ENCODE data around the gene GALNT15. TPM values are rescaled to one million over a fixed set of nuclear protein-coding genes. Genes with fewer than 3 reads are reported as not detected.

The GALNT15 gene
- total and polyA plus RNA-seq, 2 donors (not counting 3 experiments of a cell fraction or from before 2014, with no cell fraction given) = 0.87 to 5.4 TPM

DNA sequence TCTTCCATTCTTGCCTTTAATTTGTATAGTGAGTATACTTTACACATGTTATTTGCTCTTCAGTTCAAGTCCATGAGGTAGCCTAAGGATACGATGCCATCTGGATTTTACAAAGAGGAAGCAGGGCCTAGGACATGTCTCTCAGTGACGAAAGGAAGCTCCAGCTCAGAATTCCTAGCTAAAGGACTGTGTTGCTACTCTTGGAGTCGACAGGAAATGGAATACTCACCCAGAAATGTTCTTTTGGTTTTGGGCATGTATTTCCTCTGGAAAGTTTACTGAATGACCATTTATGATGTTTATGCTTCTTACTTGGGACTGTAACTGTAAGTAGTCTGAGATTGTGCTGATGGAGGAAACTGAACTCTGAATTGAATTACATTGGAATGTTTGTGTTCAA lies 103.0 kb downstream of the GALNT15 start:
- no peak overlapping the region for H3K9ac ChIP-seq (replicated peaks; ENCODE audit: extremely low read depth, insufficient read depth, low read length)
- ChIA-PET CTCF (interaction anchor here (0.8 to 2.0 kb wide), 4 partner anchors 9 to 273 kb away, joined by 3 to 18 read pairs (median 10); no protein-coding TSS in a partner anchor), POLR2A (no interaction called here)
- H3K9me1 ChIP-seq (replicated peaks; ENCODE audit: control insufficient read depth, extremely low read depth, insufficient read depth, low read length) = no peaks in the 10 kb centered on the region
- peak overlapping the region; percentile 50 for H3K27ac ChIP-seq (ENCODE audit: insufficient read depth, low read depth, low read length)
- no peaks in the 10 kb centered on the region for H3K36me3 ChIP-seq (ENCODE audit: control insufficient read depth in 2 of 2, extremely low read depth in 1 of 2, insufficient read depth in 2 of 2, low read length in 2 of 2)
- peak overlapping the region; percentile 19 for H2AFZ ChIP-seq (ENCODE audit: low read depth, low read length)
- H3K4me3 ChIP-seq (replicated peaks in 1 of 3; ENCODE audit: insufficient read depth in 1 of 3, low read depth in 1 of 3, low read length in 3 of 3) = no peak overlapping the region
- H3K4me2 ChIP-seq (ENCODE audit: insufficient read depth, low read length) = peak overlapping the region; percentile 31
- H3K27me3 ChIP-seq (ENCODE audit: control insufficient read depth in 2 of 2, insufficient read depth in 2 of 2, low read length in 2 of 2) = no peaks in the 10 kb centered on the region
- peak; percentile 30 for DNase-seq (ENCODE audit: low read depth, low spot score)
- H4K20me1 ChIP-seq (replicated peaks; ENCODE audit: control insufficient read depth, extremely low read depth, insufficient read depth, low read length) = no peaks in the 10 kb centered on the region
- no peaks in the 10 kb centered on the region for H3K79me2 ChIP-seq (ENCODE audit: control insufficient read depth, insufficient read depth, low read length)
- FAIRE-seq = peak; percentile 82
- TF ChIP-seq, protein P1, sequence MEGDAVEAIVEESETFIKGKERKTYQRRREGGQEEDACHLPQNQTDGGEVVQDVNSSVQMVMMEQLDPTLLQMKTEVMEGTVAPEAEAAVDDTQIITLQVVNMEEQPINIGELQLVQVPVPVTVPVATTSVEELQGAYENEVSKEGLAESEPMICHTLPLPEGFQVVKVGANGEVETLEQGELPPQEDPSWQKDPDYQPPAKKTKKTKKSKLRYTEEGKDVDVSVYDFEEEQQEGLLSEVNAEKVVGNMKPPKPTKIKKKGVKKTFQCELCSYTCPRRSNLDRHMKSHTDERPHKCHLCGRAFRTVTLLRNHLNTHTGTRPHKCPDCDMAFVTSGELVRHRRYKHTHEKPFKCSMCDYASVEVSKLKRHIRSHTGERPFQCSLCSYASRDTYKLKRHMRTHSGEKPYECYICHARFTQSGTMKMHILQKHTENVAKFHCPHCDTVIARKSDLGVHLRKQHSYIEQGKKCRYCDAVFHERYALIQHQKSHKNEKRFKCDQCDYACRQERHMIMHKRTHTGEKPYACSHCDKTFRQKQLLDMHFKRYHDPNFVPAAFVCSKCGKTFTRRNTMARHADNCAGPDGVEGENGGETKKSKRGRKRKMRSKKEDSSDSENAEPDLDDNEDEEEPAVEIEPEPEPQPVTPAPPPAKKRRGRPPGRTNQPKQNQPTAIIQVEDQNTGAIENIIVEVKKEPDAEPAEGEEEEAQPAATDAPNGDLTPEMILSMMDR (IDR thresholded peaks at IDR 0.05; ENCODE audit: extremely low read depth in 1 of 2, insufficient read depth in 1 of 2, low read depth in 1 of 2, low read length in 2 of 2) = no peak
- TF ChIP-seq FOS (IDR thresholded peaks at IDR 0.05; ENCODE audit: borderline replicate concordance, insufficient read depth, low read length) = peak; percentile 11
- TF ChIP-seq GATA2 (IDR thresholded peaks at IDR 0.05; ENCODE audit: insufficient read depth, insufficient read length, low read depth, low read length) = no peak
- TF ChIP-seq EZH2 (IDR thresholded peaks at IDR 0.05; ENCODE audit: borderline replicate concordance, low read depth, low read length, severe bottlenecking) = no peak
- no peak for TF ChIP-seq POLR2A (IDR thresholded peaks at IDR 0.05; ENCODE audit: low read depth, low read length)
- intact Hi-C loops (cut with micrococcal nuclease) (loop anchor here (1.0 kb wide), 1 partner anchor 12 kb away; the partner anchor contains the start of gene OXNAD1), dilution Hi-C loops (cut with MboI; ENCODE audit: extremely low pct_ligation_motif_present, low sequenced_read_pairs) (no loop called here)
- H3K9me3 ChIP-seq (replicated peaks; ENCODE audit: control insufficient read depth, insufficient read depth, low read length) = no peaks in the 10 kb centered on the region
- H3K4me1 ChIP-seq (ENCODE audit: control insufficient read depth, extremely low read depth, insufficient read depth, low read length) = peaks cover 24% of the 10 kb centered on the region
- no TSS peak for BruUV-seq (replicated peaks)
